NCI-H1092 (cell line): ENCODE results near the gene NHLRC1.
"Not testable (repeated sequence)": the region's sequence is repeated elsewhere in the genome, so short reads cannot be mapped to it uniquely, and the experiment has no call there.

ENCODE experiments used
- DNase-seq: peaks from one replicate; lab custom pipeline; 2025; lab: John Stamatoyannopoulos, UW

NHLRC1 gene

GRCh38 chr6:18122128-18123093 lies at the start of gene NHLRC1:
Gene NHLRC1, minus strand, starts transcription at chr6:18122677. Its CDS starts 71 bp downstream, at chr6:18122606.
- DNase-seq = peak; percentile 61

- no peak for DNase-seq
These were observed 49.4 kb upstream of the NHLRC1 start for GRCh38 chr6:18171871-18172270.

GRCh38 chr6:18168264-18168663 lies 45.8 kb upstream of the NHLRC1 start:
- DNase-seq = no peak

GRCh38 chr6:18166312-18167036 lies 44.0 kb upstream of the NHLRC1 start:
- DNase-seq = no peak

- no peak for DNase-seq
These were observed 43.3 kb upstream of the NHLRC1 start for GRCh38 chr6:18165751-18166150.

- no peak for DNase-seq
These were observed 39.9 kb upstream of the NHLRC1 start for GRCh38 chr6:18162401-18162800.

- no peak for DNase-seq
These were observed 39.0 kb upstream of the NHLRC1 start for GRCh38 chr6:18161431-18161830.

GRCh38 chr6:18160911-18161310 lies 38.4 kb upstream of the NHLRC1 start:
- no peak for DNase-seq

- peak; percentile 53 for DNase-seq
These were observed 33.5 kb upstream of the NHLRC1 start for GRCh38 chr6:18155864-18156421.

- DNase-seq = peak; percentile 94
These were observed 32.8 kb upstream of the NHLRC1 start, which contains the start of gene KDM1B for GRCh38 chr6:18155150-18155863. Gene KDM1B, plus strand, starts transcription at chr6:18155422. Its CDS starts 4,474 bp downstream, at chr6:18159896.

- DNase-seq = peak; percentile 93
These were observed 32.2 kb upstream of the NHLRC1 start, which contains the start of gene TPMT for GRCh38 chr6:18154507-18155149. Gene TPMT, minus strand, starts transcription at chr6:18155077. Its CDS starts 5,950 bp downstream, at chr6:18149127.

- DNase-seq = no peak
These were observed 30.8 kb upstream of the NHLRC1 start for GRCh38 chr6:18153311-18153703.

- DNase-seq = no peak
These were observed 29.3 kb upstream of the NHLRC1 start for GRCh38 chr6:18151801-18152200.

- DNase-seq = not testable (repeated sequence)
These were observed 28.9 kb upstream of the NHLRC1 start for GRCh38 chr6:18151391-18151790.

- DNase-seq = no peak
These were observed 26.0 kb upstream of the NHLRC1 start for GRCh38 chr6:18148304-18149025.

- no peak for DNase-seq
These were observed 25.1 kb upstream of the NHLRC1 start for GRCh38 chr6:18147616-18148015.

- DNase-seq = no peak
These were observed 24.7 kb upstream of the NHLRC1 start for GRCh38 chr6:18147160-18147559.

- DNase-seq = no peak
These were observed 20.0 kb upstream of the NHLRC1 start for GRCh38 chr6:18142591-18142861.

- DNase-seq = peak; percentile 56
These were observed 19.5 kb upstream of the NHLRC1 start for GRCh38 chr6:18141805-18142590.
